ENCODE results near the gene PGS1. TPM values are rescaled to one million over a fixed set of nuclear protein-coding genes. Genes with fewer than 3 reads are reported as not detected.

PGS1 gene
- total RNA-seq, 1 experiment from 2014 or later: 42.6 TPM

GRCh38 chr17:78395155-78395554 lies 16.7 kb downstream of the PGS1 start:
- no peak overlapping the region for H3K27ac Mint-ChIP-seq (ENCODE audit: unreplicated experiment)
- intact Hi-C loops (cut with micrococcal nuclease; ENCODE audit: unreplicated experiment): no loop called here
- no peak for DNase-seq
- no peak for TF ChIP-seq CTCF (IDR thresholded peaks at IDR 0.05; ENCODE audit: unreplicated experiment)
- no peaks in the 10 kb centered on the region for H3K27me3 Mint-ChIP-seq (ENCODE audit: unreplicated experiment)
- H3K9me3 Mint-ChIP-seq (ENCODE audit: low read depth, unreplicated experiment): no peaks in the 10 kb centered on the region
- CTCF ChIA-PET: no interaction called here
- peaks cover 28% of the 10 kb centered on the region for H3K4me1 Mint-ChIP-seq (ENCODE audit: low read depth, unreplicated experiment)
- no peak overlapping the region for H3K4me3 Mint-ChIP-seq (ENCODE audit: low read depth, unreplicated experiment)
- BruUV-seq (replicated peaks): no TSS peak
- peaks cover 47% of the 10 kb centered on the region for H3K36me3 Mint-ChIP-seq (ENCODE audit: insufficient read depth, unreplicated experiment)

DNA sequence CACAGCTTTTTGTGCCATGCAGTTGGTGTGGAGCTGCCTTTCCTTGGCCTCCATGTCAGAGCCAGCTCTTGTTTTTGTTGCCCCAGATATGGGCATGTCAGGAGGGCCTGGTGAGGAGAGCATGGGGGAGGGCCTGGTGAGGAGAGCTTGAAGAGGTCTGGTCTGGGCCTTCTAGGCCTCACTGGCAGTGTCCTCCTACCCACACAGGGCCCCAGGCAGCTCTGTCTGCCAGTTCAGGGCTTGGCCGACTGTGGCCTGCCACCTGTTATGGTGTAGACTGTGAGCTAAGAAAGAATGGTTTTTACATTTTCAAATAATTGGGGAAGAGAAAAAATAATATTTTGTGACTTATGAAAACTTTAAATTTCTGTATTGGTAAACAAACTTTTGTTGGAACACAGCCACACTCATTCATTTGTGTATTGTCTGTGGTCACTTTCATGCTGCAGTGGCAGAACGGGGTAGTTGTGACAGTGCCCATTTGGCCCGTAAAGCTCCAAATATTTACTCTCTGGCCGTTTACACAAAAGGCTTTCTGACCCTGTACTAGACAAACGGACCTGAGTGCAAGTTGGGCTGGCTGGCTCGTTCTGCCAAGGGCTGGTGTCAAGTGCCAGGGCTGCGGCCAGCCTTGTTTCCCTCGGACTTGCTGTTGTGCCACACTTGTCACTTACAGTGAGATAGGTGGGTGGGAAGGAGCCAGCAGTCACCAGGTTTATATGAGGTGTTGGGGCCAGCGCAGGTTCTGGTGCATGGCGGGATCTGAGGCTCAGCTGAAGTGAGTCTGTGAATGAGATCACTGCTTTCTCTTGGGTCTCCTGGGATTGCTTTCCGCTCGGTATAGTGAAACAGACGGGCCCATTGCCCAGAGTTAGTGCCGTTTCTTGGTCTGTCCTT lies 18.2 kb downstream of the PGS1 start:
- Mint-ChIP-seq H3K27ac (ENCODE audit: unreplicated experiment) (no peak overlapping the region), H3K4me1 (ENCODE audit: low read depth, unreplicated experiment) (peaks cover 19% of the 10 kb centered on the region), H3K27me3 (ENCODE audit: unreplicated experiment) (no peaks in the 10 kb centered on the region), H3K4me3 (ENCODE audit: low read depth, unreplicated experiment) (no peak overlapping the region), H3K9me3 (ENCODE audit: low read depth, unreplicated experiment) (no peaks in the 10 kb centered on the region), H3K36me3 (ENCODE audit: insufficient read depth, unreplicated experiment) (peaks cover 54% of the 10 kb centered on the region)
- intact Hi-C loops (cut with micrococcal nuclease; ENCODE audit: unreplicated experiment): no loop called here
- no peak for TF ChIP-seq CTCF (IDR thresholded peaks at IDR 0.05; ENCODE audit: unreplicated experiment)
- DNase-seq: no peak
- no TSS peak for BruUV-seq (replicated peaks)
- CTCF ChIA-PET: interaction anchor here (0.6 kb wide), 1 partner anchor 20 kb away, joined by 4 read pairs; no protein-coding TSS in a partner anchor

GRCh38 chr17:78397681-78398101 lies 19.2 kb downstream of the PGS1 start:
- Mint-ChIP-seq H3K4me3 (ENCODE audit: low read depth, unreplicated experiment) (no peak overlapping the region), H3K27me3 (ENCODE audit: unreplicated experiment) (no peaks in the 10 kb centered on the region), H3K27ac (ENCODE audit: unreplicated experiment) (no peak overlapping the region), H3K36me3 (ENCODE audit: insufficient read depth, unreplicated experiment) (peaks cover 54% of the 10 kb centered on the region), H3K4me1 (ENCODE audit: low read depth, unreplicated experiment) (peaks cover 11% of the 10 kb centered on the region), H3K9me3 (ENCODE audit: low read depth, unreplicated experiment) (no peaks in the 10 kb centered on the region)
- TF ChIP-seq CTCF (IDR thresholded peaks at IDR 0.05; ENCODE audit: unreplicated experiment): no peak
- intact Hi-C loops (cut with micrococcal nuclease; ENCODE audit: unreplicated experiment): no loop called here
- CTCF ChIA-PET: no interaction called here
- DNase-seq: no peak
- BruUV-seq (replicated peaks): no TSS peak

DNA sequence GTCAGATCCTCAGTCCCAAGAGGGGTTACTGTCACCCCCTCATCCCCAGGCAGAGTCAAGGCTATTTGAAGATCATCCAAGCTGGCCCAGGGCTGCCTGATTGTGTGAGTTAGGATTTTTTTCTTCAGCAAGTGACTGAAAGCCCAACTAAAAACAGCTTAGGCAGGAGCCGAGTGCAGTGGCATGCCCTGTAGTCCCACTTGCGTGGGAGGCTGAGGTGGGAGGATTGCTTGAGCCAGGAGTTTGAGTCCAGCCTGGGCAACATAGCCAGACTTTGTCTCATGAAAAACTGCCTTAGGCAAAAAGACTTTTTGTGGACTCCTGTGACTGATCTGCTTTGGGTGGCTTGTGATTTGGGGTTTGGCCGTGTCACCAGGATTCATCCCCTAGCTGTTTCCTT lies 19.9 kb downstream of the PGS1 start:
- no TSS peak for BruUV-seq (replicated peaks)
- CTCF ChIA-PET: no interaction called here
- DNase-seq: no peak
- Mint-ChIP-seq H3K9me3 (ENCODE audit: low read depth, unreplicated experiment) (no peaks in the 10 kb centered on the region), H3K27ac (ENCODE audit: unreplicated experiment) (no peak overlapping the region), H3K36me3 (ENCODE audit: insufficient read depth, unreplicated experiment) (peaks cover 51% of the 10 kb centered on the region), H3K4me1 (ENCODE audit: low read depth, unreplicated experiment) (peaks cover 6% of the 10 kb centered on the region), H3K27me3 (ENCODE audit: unreplicated experiment) (no peaks in the 10 kb centered on the region), H3K4me3 (ENCODE audit: low read depth, unreplicated experiment) (no peak overlapping the region)
- intact Hi-C loops (cut with micrococcal nuclease; ENCODE audit: unreplicated experiment): no loop called here
- TF ChIP-seq CTCF (IDR thresholded peaks at IDR 0.05; ENCODE audit: unreplicated experiment): no peak

Measured in Calu3 (cell line).